Activated CD4-positive, alpha-beta T cell treated with anti-CD3 and anti-CD28 coated beads, Interleukin-2, amount 50 U/mL, for 16 hours (primary cell): ENCODE results near the gene CRKL.
"Not testable (repeated sequence)": the region's sequence is repeated elsewhere in the genome, so short reads cannot be mapped to it uniquely, and the experiment has no call there.

Experiments used
- DNase-seq: peaks from one replicate; pipeline ENCODE4 v3.0.0-alpha.2; 2020

The CRKL gene

DNA sequence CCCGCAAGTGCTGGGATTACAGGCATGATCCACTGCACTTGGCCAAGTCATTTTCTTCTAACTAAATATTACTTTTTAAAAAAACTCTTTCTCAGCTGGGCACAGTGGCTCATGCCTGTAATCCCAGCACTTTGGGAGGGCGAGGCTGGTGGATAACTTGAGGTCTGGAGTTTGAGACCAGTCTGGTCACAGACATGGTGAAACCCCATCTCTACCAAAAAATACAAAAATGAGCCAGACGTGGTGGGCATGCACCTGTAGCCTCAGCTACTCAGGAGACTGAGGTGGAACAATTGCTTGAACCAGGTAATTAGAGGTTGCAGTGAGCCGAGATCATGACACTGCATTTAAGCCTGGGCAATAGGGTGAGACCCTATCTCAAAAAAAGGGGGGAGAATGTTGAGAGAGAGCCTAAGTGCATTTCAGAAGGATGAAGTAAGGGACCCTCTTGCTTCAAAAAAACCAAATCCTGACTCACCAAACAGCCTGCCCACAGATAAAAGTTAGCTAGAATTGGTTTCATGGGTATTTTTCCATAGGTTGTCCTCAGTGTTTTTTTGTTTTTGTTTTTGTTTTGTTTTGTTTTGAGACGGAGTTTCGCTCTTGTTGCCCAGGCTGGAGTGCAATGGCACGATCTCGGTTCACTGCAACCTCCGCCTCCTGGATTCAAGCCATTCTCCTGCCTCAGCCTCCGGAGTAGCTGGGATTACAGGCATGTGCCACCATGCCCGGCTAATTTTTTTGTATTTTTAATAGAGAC lies 18.8 kb downstream of the CRKL start:
- not testable (repeated sequence) for DNase-seq

DNA sequence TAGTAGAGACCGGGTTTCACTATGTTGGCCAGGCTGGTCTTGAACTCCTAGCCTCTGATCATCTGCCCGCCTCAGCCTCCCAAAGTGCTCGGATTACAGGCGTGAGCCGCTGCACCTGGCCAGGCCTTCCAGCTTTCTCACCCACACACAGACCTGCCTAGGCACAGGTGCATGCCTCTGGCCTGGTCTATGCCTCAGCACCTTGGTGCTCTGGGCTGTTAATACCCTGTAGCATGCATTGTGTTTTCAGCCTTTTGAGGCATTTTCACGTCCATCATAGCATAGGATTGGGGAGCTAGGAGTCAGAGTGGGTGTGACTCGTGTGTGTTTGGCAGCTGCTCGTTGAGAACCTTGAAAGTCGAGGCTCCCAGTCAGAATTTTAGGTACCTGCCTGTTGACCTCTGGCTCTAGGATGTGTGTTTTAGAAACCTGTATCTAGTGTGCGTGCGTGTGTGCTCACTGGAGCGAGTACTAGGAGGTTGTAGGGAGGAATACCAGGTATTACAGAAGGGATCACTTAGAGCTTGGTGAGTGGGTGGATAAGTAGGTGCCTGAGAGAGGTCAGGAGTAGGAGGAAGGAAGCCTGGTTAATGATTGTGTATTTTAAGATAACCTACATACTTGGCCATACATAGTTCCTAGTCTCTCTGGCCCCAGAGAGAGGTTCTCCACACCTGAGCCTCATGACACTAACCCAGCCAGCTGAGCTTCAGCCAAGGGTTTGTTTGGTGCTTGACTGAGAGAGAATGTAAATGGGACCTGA lies 20.0 kb downstream of the CRKL start:
- DNase-seq, result no peak

DNA sequence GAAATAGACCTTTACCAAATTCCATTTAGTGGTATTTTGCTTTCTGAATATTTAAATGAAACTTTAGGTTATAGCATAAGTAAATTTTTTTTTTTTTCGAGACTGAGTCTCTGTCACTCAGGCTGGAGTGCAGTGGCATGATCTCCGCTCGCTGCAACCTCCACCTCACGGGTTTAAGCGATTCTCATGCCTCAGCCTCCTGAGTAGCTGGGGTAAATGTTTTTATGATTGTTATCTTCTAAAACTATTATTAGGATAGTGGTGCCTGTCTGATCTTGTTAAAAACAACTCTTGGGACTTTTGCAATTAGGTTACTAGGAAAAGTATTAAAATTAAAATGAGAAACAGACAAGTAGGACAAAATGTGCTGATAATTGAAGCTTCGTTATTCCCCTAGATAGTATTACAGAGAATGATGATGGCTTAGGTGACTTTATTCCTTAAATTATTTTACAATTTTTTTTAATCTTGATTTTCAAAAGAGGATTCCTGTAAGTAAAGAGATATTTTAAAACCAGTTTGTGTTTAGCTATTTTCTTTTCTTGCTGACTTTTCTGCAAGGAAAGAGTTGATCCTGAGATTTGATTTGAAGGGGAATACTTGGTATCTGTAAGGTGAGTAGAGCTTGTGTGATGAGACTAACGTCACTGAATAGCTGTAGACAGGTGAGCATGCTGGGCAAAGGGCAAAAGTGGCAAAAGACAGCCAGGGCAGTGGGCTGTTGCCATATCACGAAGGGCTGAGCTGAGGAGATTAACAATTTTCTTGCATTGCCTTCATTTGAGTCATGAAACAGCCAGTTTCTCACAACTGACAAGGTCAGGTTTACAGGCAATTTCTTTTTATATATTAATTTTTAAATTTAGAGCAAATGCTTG lies 20.8 kb downstream of the CRKL start:
- no peak for DNase-seq

DNA sequence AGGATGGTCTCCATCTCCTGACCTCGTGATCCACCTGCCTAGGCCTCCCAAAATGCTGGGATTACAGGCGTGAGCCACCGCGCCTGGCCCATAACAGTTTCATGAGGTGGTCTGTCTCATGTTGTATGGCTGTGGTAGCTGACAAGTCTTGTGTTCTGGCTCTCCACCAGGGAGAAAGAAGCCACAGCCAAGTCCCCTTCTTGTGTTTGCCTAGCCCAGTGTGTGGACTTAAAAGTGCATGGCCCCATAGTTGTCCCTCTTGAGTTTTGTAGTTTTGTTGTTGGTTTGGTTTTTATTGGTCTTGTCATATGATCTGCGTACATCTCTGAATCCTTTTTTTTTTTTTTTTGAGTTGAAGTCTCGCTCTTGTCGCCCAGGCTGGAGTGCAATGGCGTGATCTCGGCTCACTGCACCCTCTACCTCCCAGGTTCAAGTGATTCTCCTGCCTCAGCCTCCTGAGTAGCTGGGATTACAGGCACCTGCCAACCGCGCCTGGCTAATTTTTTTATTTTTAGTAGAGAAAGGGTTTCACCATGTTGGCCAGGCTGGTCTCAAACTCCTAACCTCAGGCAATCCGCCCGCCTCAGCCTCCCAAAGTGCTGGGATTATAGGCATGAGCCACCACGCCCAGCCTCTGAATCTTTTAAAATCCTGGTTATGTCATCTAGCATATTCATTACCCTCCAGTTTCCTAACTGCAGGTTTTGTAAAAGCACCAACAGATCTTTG lies 22.4 kb downstream of the CRKL start:
- not testable (repeated sequence) for DNase-seq

DNA sequence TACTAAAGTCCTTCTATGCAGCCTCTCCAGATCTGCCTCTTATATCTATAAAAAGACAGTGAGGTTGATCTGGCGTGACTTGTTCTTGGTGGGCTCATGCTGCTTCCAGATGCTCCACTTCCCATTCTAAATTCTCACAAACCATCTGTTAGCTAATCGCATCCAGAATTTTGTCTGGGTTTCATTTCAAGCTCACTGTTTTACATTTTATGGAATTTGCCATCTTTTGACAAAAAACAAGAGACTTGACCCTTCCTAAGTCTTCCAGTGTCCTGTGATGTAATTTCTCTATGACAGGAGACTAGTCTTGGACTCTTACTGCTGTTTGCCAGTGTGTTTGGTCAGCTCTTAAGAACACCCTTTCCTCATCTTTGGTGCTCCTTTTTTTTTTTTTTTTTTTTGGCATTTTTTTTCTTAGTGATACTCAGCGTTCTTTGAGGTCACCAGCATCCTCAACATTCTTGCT lies 23.0 kb downstream of the CRKL start:
- DNase-seq, result no peak

DNA sequence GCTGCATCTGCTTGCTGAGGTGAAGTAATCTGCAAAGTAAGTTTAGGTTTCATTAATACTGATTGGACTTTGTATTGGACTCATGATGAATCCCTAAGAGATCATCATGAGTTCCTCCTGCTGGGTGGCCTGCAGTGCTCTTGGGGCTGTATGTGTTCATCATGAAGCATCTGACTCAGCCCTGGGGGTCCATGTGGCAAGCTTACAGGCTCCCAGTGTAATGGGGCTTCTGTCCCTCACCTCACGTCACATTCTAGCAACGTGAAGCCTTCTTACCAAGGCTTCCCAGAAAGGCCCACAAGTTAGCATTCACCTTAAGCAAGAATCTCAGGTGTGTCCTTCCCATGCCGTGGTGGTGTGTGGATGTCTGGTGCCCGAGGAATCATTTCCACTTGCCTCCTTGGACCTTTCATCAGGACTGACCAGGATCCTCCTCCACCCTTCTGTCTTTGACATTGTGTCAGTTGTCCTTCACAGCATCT lies 23.7 kb downstream of the CRKL start:
- no peak for DNase-seq

DNA sequence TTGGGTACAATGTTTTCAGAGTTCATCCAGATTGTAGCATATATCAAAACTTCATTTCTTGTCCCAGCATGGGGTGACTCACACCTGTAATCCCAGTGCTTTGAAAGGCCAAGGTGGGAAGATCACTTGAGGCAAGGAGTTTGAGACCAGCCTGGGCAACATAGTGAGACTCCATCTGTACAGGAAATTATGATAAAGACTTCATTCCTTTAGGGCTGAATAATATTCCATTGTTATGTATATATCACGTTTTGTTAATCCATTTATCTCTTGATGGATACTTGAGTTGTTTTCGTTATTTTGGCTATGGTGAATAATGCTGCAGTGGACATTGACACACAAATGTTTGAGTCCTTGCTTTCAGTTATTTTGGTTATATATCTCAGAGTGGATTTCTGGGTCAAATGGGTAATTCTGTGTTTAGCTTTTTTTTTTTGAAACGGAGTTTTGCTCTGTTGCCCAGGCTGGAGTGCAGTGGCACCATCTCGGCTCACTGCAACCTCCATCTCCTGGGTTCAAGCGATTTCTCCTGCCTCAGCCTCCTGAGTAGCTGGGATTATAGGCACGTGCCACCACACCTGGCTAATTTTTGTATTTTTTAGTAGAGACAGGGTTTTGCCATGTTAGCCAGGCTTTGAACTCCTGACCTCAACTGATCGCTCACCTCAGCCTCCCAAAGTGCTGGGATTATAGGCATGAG lies 25.1 kb downstream of the CRKL start:
- DNase-seq, result not testable (repeated sequence)

DNA sequence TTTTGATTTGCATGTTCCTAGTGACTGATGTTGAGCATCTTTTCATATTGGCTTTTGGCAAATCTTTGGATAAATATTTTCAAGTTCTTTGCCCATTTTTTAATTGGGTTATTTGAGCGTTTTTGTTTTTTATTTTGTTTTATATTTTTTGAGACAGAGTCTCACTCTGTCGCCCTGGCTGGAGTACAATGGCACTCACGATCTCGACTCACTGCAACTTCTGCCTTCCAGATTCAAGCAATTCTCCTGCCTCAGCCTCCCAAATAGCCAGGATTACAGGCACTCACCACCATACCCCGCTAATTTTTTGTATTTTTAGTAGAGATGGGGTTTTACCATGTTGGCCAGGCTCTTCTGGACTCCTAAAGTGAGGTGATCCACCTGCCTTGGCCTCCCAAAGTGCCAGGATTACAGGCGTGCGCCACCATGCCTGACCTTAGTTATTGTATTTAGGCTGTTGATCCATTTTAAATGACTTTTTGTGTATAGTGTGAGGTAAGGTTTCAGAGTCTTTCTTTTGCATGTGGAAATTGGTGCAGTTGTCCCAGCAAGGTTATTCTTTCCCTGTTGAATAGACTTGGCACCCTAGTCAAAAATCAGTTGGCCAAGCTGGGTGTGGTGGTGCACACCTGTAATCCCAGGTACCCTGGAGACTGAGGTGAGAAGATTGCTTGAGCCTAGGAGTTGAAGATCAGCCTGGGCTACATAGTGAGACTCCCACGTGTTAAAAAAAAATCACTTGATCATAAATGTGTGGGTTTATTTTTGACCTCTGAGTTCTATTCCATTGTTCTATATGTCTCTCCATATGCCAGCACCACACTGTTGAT lies 26.1 kb downstream of the CRKL start:
- no peak for DNase-seq

DNA sequence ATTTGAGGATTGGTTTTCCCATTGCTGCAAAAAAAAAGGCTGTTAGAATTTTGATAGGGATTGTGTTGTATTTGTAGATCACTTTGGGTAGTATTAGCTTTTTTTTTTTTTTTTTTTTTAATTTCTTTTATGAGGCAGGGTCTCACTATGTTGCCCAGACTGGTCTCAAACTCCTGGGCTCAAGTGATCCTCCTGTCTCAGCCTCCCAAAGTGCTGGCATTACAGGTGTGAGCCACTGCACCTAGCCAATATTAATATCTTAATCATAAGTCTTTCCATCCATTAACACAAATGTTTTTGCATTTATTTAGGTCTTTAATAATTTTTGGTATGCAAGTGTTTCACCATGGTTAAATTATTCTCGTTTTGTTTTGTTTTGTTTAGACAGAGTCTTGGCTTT lies 26.8 kb downstream of the CRKL start:
- DNase-seq, result no peak

DNA sequence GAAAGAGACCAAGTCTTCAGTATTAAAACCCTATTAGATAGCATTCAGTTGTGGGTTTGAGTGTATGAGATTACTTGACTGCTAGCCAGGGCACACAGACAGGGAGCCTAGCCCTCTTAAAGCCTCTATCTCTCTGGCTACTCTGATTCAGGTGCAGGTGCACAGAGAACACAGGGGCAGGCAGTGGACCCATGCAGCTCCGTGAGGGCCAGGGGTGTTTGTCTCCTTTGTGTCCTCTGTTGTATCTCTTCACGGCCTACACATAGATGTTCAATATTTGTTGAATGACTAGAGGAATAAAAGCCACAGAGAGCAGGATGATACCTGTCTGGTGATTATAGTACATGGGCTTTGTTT lies 28.3 kb downstream of the CRKL start:
- no peak for DNase-seq

DNA sequence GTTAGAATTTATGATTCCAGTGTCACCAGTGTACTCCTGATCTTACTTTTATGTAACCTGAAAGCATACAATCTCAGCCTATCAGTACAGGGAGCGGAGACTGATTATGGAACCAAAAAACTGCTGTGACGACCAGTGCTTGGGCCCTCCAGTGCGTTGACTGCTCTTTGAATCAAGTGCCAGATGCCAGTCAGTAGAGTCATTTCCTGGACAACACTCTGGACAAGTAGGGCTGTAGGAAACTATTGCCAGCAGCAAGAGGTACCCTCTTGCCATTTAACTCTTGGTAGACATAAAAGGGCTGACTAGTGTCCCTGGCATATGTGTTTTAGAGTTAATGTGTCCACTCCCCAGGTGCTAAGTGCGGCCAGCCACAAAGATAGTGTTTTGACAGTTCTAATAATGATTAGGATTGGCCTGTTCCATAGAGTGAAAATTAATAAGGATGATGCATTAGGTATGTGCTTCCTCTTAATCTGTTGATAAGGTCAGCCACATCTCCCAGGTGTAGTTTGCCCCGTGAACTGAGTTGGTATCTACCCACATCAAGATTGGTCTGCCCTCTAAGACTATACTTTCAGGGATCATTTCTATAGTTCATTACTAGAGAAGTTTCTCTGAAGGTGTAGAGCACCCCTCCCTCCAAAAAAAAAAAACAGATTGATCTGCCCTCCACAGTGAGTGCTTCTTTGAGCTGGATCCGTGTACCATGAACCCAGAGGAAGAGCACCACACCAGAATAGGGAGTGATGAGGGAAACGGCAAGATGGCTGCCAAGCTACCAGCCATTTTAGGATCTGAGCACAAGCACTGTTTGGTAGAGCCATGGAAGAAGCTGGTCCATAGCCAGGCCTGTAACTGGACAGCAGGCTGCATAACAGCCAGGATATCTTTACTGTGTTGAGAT lies 29.1 kb downstream of the CRKL start:
- DNase-seq, result no peak

DNA sequence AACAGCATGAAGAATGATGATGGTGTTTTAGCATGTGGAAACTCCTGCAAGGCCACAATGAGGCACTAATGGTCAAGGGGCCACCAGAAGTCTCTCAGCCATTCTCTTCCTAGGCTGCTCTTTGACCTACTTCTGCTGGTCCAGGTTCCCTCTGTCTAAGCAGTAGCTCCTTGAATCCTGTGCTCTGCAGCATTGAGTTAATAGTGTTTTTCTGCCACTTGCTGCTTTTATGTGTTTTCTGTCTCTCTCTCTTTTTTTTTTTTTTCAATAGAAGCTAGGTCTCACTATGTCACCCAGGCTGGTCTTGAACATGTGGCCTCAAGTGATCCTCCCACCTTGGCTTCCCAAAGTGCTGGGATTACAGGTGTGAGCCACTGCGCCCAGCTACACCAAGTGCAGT lies 29.8 kb downstream of the CRKL start:
- no peak for DNase-seq

DNA sequence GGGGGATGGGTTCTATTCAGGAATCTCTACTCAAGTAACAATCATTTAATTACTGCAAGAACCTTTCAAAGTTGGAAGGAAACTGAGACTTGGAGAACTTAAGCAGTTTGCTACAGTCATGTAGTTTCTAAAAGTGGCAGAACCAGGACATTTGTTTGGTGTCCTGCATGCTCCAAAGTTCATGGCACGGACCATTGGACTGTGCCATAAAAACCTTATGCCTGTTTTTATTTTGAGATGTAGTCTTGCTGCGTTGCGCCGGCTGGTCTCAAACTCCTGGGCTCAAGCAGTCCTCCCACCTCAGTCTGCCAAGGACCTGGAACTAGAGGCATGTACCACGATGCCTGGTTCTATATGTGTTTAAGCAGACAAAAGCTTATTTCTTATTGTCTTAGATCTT lies 31.2 kb downstream of the CRKL start:
- DNase-seq, result no peak

DNA sequence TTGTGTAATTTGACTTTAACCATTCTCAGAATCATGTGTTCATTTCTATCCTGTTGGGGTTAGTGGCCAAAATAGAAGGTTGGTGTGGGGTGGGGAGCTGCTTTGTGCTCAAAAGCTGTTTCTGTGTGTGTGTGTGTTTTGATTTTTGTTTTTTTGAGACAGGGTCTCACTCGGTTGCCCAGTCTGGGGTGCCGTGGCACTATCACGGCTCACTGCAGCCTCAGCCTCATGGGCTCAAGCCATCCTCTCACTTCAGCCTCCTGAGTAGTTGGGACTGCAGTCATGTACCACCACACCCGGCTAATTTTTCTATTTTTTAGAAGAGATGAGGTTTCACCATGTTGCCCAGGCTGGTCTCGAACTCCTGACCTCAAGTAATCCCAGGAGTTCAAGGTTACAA lies 31.8 kb downstream of the CRKL start:
- no peak for DNase-seq

DNA sequence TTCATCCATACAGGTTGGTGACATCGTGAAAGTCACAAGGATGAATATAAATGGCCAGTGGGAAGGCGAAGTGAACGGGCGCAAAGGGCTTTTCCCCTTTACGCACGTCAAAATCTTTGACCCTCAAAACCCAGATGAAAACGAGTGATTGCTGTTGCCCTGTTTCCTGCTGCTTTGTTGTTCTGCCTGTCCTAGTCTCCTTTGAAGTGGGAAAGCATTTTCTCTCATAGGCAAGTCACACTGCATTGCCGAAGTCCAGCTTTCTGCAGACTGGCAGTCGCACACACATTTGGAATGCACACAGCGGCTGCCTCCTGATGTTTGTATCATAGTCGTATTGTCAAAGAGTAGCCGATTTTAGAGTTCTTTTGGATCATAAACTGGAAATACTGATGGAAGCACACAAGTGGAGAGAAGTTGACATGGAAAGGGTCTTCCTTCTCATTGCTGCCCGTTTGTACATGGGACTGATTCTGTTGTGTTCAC lies 32.5 kb downstream of the CRKL start:
- no peak for DNase-seq

DNA sequence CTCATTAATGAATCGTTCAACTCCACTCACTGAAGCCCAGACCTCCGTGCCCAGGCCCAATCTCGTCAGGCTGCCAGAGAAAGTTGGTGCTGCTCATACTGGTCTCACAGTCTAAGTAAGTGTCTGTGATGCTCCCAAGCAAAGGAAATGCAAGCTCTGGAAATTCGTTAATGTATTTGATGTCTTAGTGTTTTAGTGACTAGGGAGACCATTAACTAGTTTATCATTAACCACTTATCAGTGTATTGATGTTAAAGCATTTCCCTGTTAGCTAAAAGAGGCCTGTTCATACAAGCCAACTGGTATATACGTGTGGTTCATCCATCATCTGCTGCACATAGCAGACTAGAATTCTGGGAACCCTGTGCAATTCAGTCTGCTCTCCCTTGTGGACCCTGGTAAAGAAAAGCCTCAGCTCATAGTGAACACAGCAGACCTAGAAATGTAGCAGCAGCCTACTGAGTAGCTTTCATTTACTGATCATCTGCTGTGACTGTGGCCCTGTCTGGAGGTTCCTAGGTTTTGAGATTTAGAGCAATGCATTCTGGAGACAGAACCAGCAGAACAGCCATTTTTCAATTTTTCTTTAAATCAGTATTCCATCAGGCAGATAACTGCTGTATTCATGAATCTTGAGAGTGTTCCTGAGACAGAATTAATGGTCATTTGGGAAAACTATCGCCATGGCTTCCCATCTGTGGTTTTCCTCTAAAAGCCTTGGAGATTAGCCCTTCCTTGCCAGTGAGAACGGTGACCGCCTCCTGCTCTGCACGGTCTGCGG lies 34.1 kb downstream of the CRKL start:
- DNase-seq, result no peak

DNA sequence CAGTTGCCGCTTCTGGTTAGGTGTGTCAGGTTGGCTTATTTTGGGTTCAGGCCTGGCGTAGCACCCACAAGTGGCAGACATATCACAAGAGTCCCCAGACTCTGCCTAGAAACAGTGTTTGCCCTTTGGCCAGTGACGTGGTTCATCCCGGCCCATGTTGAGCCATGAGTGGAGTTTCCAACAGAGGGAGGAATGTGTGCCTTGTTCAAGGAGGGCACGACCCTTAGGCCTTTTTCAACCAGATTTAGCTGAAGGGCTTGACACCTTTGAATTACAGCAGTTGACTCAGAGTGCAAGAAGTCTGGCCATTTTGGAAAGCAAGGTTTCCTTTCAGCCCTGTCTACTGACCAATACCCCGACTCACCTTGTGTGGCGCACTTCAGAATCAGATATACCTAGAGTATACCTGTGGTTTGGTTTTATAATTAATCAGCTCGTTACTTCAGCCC lies 34.7 kb downstream of the CRKL start:
- no peak for DNase-seq

DNA sequence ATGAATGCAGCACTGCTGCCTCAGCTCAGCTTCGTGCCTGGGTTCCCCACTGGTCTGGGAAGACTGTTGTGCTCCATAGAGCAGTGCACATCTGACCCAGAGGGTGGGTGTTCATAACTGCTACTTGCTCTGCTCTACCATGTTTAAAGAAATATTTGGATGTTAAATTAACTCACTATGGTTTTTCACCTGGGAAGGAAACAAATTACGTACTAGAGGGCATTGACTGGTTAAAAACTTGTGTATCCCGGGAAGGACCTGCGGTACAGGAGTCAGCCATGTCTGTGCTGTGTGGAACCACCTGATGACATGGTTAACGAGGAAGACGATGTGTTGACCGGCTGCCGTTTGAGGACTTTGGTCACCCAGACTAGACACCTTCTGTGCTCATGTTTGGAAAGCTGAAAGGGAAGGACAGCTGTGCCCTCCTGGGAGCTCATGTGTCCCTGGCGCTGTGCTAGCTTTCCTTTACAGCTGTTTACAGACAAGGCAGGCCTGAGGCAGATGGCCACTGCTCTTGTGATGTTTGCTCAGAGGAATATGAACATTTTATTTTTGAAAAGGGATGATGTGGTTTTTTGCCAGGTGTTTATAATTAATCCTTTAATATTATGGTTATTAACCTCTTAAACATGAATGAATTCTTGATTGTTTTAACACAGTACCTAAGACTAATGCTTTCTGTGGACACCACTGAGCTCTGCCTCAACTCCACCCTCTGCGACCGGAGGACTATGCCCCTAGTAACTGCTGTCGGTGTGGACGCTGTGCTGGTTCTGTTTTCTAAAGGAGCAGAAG lies 35.5 kb downstream of the CRKL start:
- DNase-seq, result no peak
